ENCODE data around the gene FGF14. TPM values are rescaled to one million over a fixed set of nuclear protein-coding genes. Genes with fewer than 3 reads are reported as not detected.

Gene FGF14
- total RNA-seq, 1 donor from 2014 or later, result not detected

DNA sequence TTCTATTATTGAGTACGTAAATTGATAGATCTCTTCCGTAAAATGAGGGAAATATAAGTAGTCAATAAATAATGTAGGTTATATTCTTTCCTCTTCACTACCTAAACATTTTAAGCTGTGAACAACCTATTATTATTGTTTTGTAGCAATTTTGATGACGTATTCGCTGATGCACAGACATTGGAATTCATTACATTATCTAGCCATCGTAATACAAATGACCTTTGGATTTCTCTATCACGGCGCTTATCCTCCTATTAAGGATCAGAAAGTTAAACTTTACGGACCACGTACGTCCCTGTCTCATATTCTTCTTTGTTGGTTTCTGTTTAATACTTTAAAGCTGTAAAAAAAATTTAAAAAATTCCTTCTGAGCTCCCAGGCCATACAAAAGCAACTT, 684.5 kb downstream of the FGF14 start:
- Histone ChIP-seq H3K4me3 (ENCODE audit: low read depth, low read length) (no peak overlapping the region), H3K27me3 (ENCODE audit: control insufficient read depth, insufficient read depth, low read length) (no peaks in the 10 kb centered on the region), H3K36me3 (ENCODE audit: control insufficient read depth, insufficient read depth, low read length) (no peaks in the 10 kb centered on the region)
- no peak for FAIRE-seq
- no peak for DNase-seq (ENCODE audit: low read depth)
- TF ChIP-seq, protein P1, sequence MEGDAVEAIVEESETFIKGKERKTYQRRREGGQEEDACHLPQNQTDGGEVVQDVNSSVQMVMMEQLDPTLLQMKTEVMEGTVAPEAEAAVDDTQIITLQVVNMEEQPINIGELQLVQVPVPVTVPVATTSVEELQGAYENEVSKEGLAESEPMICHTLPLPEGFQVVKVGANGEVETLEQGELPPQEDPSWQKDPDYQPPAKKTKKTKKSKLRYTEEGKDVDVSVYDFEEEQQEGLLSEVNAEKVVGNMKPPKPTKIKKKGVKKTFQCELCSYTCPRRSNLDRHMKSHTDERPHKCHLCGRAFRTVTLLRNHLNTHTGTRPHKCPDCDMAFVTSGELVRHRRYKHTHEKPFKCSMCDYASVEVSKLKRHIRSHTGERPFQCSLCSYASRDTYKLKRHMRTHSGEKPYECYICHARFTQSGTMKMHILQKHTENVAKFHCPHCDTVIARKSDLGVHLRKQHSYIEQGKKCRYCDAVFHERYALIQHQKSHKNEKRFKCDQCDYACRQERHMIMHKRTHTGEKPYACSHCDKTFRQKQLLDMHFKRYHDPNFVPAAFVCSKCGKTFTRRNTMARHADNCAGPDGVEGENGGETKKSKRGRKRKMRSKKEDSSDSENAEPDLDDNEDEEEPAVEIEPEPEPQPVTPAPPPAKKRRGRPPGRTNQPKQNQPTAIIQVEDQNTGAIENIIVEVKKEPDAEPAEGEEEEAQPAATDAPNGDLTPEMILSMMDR (IDR thresholded peaks at IDR 0.05; ENCODE audit: insufficient read depth, low read length, severe bottlenecking), result no peak

DNA sequence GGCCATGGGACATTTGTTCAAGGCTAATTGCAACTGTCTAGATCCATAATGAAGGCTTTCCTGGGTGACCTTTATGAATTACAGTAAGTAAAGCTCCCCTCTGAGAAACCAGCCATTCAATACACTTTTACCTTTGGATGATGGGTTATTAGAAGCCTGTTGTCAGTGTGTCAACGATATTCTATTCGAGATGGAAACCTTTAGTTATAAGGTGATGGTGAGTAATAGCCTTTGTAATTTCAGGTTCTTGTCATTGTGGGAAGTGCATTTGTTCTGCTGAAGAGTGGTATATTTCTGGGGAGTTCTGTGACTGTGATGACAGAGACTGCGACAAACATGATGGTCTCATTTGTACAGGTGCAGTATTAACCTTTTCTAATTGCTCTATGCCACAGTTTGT, 687.7 kb downstream of the FGF14 start:
- Histone ChIP-seq H3K4me3 (ENCODE audit: low read depth, low read length) (no peak overlapping the region), H3K27me3 (ENCODE audit: control insufficient read depth, insufficient read depth, low read length) (no peaks in the 10 kb centered on the region), H3K36me3 (ENCODE audit: control insufficient read depth, insufficient read depth, low read length) (no peaks in the 10 kb centered on the region)
- DNase-seq (ENCODE audit: low read depth) (no peak), FAIRE-seq (no peak)
- TF ChIP-seq, protein P1 (IDR thresholded peaks at IDR 0.05; ENCODE audit: insufficient read depth, low read length, severe bottlenecking), result no peak

DNA sequence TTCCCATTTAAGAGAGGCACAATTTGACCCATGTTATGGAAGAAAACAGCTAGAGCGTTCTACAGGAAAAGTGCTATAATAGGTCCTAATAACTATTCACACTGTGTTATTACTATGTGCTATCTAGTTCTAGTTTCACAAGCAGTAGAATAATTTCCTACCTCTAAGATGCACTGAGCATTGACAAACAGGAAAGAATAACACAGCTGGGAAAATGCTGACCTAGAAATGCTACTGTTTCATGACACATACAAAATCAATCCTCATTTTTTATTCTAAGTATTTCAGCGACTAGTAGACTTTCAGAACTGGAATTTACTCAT, 689.9 kb downstream of the FGF14 start:
- DNase-seq (ENCODE audit: low read depth), result no peak
- H3K27me3 ChIP-seq (ENCODE audit: control insufficient read depth, insufficient read depth, low read length), result no peaks in the 10 kb centered on the region
- TF ChIP-seq, protein P1 (IDR thresholded peaks at IDR 0.05; ENCODE audit: insufficient read depth, low read length, severe bottlenecking), result no peak
- H3K4me3 ChIP-seq (ENCODE audit: low read depth, low read length), result no peak overlapping the region
- FAIRE-seq, result no peak
- no peaks in the 10 kb centered on the region for H3K36me3 ChIP-seq (ENCODE audit: control insufficient read depth, insufficient read depth, low read length)

DNA sequence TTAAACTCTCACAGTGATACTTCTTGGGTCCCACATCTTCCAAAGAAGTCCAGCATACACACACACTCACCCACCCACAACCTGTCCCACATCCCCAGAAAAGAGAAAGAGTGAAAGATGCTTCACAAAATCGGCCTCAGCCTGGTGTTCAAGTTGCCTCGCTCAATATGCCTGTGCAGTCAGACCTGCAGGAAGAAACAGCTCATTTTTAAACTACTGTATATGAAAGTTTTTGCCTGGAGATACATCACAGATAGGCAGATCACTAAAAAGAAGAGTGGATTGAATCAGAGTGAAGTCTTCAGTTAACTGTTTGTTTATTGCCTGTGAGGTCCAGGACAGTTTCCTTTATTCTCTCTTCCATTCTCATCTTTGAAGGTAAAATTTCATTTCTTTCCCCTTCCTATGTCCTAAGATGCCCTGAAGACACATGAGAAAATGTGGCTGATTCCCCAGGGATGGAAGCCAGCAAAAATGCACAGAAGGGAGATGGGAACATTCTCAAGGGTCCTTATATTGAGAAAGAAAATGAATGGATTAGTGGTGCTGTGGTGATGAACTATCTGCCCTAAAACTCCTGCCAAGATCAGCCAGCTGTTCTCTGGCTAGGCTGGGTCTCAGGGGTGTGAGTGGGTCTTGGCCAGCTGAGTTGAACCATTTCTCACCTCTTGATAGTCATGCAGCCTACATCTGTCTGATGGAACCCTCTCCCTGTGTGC, 690.4 kb downstream of the FGF14 start:
- TF ChIP-seq, protein P1 (IDR thresholded peaks at IDR 0.05; ENCODE audit: insufficient read depth, low read length, severe bottlenecking), result no peak
- H3K4me3 ChIP-seq (ENCODE audit: low read depth, low read length), result no peak overlapping the region
- FAIRE-seq (no peak), DNase-seq (ENCODE audit: low read depth) (no peak)
- H3K36me3 ChIP-seq (ENCODE audit: control insufficient read depth, insufficient read depth, low read length), result no peaks in the 10 kb centered on the region
- H3K27me3 ChIP-seq (ENCODE audit: control insufficient read depth, insufficient read depth, low read length), result no peaks in the 10 kb centered on the region

DNA sequence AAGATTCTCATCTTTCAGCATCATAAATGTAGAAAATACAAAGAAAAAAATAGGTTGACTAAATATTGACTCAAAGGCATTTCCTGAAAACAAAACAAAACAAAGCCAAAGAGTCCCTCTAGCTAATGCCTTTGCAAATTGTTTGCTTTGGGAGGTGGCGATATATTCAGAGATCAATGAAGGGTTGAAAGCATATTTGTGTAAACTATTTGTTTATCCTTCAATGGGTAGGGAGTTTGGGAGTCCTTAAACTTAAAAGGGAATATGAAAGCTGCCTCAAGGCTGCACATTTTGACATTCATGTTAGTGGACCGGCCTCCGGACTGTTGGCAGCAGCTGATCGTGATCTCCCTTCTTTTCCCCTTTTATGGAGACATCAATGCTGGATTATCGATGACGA, 691.9 kb downstream of the FGF14 start:
- FAIRE-seq (no peak), DNase-seq (ENCODE audit: low read depth) (no peak)
- H3K27me3 ChIP-seq (ENCODE audit: control insufficient read depth, insufficient read depth, low read length), result no peaks in the 10 kb centered on the region
- TF ChIP-seq, protein P1 (IDR thresholded peaks at IDR 0.05; ENCODE audit: insufficient read depth, low read length, severe bottlenecking), result no peak
- H3K4me3 ChIP-seq (ENCODE audit: low read depth, low read length), result no peak overlapping the region
- H3K36me3 ChIP-seq (ENCODE audit: control insufficient read depth, insufficient read depth, low read length), result no peaks in the 10 kb centered on the region

DNA sequence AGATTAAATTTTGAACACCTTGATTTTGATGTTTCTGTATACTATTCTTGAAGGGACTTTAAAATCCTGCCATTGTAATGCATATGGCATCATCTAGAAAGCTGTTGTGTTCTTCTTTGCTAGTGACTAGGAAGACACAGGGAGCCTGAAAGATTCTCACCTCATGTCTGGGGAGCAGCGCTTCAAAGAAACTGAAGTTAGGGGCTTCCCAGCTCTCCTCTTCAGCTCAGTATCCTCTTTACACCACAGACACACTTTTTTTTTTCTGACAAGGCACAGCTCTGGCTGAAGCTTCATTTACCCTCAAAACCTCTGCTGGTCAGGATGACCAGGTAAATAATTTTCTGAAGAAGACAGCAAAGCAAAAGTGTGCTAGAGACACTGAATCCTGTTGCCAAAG, 693.7 kb downstream of the FGF14 start:
- no peak for DNase-seq (ENCODE audit: low read depth)
- FAIRE-seq, result no peak
- TF ChIP-seq, protein P1 (IDR thresholded peaks at IDR 0.05; ENCODE audit: insufficient read depth, low read length, severe bottlenecking), result no peak

More for the DNA sequence above, 693.7 kb downstream of the FGF14 start:
- no peaks in the 10 kb centered on the region for H3K27me3 ChIP-seq (ENCODE audit: control insufficient read depth, insufficient read depth, low read length)
- H3K36me3 ChIP-seq (ENCODE audit: control insufficient read depth, insufficient read depth, low read length), result no peaks in the 10 kb centered on the region
- H3K4me3 ChIP-seq (ENCODE audit: low read depth, low read length), result no peak overlapping the region

Measured in bronchial epithelial cell (primary cell).